Measurements from ENCODE around the gene USP2.

The USP2 gene

GRCh38 chr11:119306373-119306890, 75.1 kb downstream of the USP2 start:
- no peak for DNase-seq (ENCODE audit: low read depth in 2 of 2)

GRCh38 chr11:119305556-119306372, 75.7 kb downstream of the USP2 start:
- no peak for DNase-seq (ENCODE audit: low read depth in 2 of 2)
